ENCODE measurements around the gene MRPL2.
A peak's percentile ranks its signal among the peaks of the same experiment; 100 is the strongest.
"Not testable (repeated sequence)": the region's sequence is repeated elsewhere in the genome, so short reads cannot be mapped to it uniquely, and the experiment has no call there.

The MRPL2 gene

GRCh38 chr6:43081922-43082321, 22.7 kb upstream of the MRPL2 start:
- DNase-seq: not testable (repeated sequence)

GRCh38 chr6:43081043-43081442, 21.8 kb upstream of the MRPL2 start:
- no peak for DNase-seq

GRCh38 chr6:43078691-43079090, 19.5 kb upstream of the MRPL2 start:
- DNase-seq: no peak

GRCh38 chr6:43077981-43078511, 18.8 kb upstream of the MRPL2 start:
- DNase-seq: no peak

GRCh38 chr6:43077333-43077809, 18.1 kb upstream of the MRPL2 start:
- DNase-seq: no peak

- no peak for DNase-seq
These were observed 17.5 kb upstream of the MRPL2 start for GRCh38 chr6:43076464-43077332.

- peak; percentile 48 for DNase-seq
These were observed 16.6 kb upstream of the MRPL2 start, which contains the start of gene PTK7 for GRCh38 chr6:43075670-43076463. PTK7 (plus strand) TSS chr6:43076314; CDS start chr6:43076489, 175 bp downstream.

- DNase-seq: no peak
These were observed 15.8 kb upstream of the MRPL2 start for GRCh38 chr6:43074847-43075669.

- no peak for DNase-seq
These were observed 10.9 kb upstream of the MRPL2 start for GRCh38 chr6:43070028-43070632.

GRCh38 chr6:43062818-43063217, 3.6 kb upstream of the MRPL2 start:
- no peak for DNase-seq

- no peak for DNase-seq
These were observed 2.6 kb upstream of the MRPL2 start for GRCh38 chr6:43061861-43062260.

- DNase-seq: no peak
These were observed 1.8 kb upstream of the MRPL2 start for GRCh38 chr6:43060755-43061633.

- no peak for DNase-seq
These were observed 960 bp upstream of the MRPL2 start for GRCh38 chr6:43060034-43060754.

GRCh38 chr6:43058531-43058930, 703 bp downstream of the MRPL2 start:
- no peak for DNase-seq

- DNase-seq: no peak
These were observed 3.3 kb downstream of the MRPL2 start for GRCh38 chr6:43055966-43056365.

- DNase-seq: no peak
These were observed 4.9 kb downstream of the MRPL2 start for GRCh38 chr6:43054206-43054943.

GRCh38 chr6:43053545-43054205, 5.6 kb downstream of the MRPL2 start, which contains the start of gene CUL7:
CUL7 (minus strand) TSS chr6:43053851; CDS start chr6:43052788, 1,063 bp downstream.
- peak; percentile 94 for DNase-seq

GRCh38 chr6:43052842-43053544, 6.2 kb downstream of the MRPL2 start:
- DNase-seq: no peak
